Liver (tissue), 3 donors: ENCODE results near the gene CNIH3.

ENCODE experiments used
- CTCF ChIP-seq: fragments of 150-350 bp; IDR thresholded peaks from 2 replicates; pipeline ENCODE4 v1.5.1; 2017; ENCODE audit warnings: improper control_type of control experiment, low read depth, low read length; ENCODE audit not compliant: missing input control
- JUND ChIP-seq, 2 donors: IDR thresholded peaks; 2 replicates each; pipeline ENCODE4 v1.6.1; 2016; ENCODE audit warnings: antibody characterized with exemption in 2 of 2
- MAX ChIP-seq: IDR thresholded peaks from 2 replicates; pipeline ENCODE4 v1.6.1; 2016; ENCODE audit warnings: antibody characterized with exemption
- REST ChIP-seq: IDR thresholded peaks from 2 replicates; pipeline ENCODE4 v1.6.1; 2016; ENCODE audit warnings: antibody characterized with exemption, mild to moderate bottlenecking
- YY1 ChIP-seq: IDR thresholded peaks from 2 replicates; pipeline ENCODE4 v1.6.1; 2016; ENCODE audit warnings: antibody characterized with exemption, mild to moderate bottlenecking
- donor health status: healthy.
- donor health status: healthy.

- TF ChIP-seq JUND (IDR thresholded peaks at IDR 0.05): no peak
- TF ChIP-seq CTCF: no peak
- no peak for TF ChIP-seq REST
- no peak for TF ChIP-seq MAX
- TF ChIP-seq YY1: no peak
These were observed 40.3 kb downstream of the CNIH3 start for GRCh38 chr1:224656392-224656791.
